ENCODE measurements around the gene TTBK2.

DNA sequence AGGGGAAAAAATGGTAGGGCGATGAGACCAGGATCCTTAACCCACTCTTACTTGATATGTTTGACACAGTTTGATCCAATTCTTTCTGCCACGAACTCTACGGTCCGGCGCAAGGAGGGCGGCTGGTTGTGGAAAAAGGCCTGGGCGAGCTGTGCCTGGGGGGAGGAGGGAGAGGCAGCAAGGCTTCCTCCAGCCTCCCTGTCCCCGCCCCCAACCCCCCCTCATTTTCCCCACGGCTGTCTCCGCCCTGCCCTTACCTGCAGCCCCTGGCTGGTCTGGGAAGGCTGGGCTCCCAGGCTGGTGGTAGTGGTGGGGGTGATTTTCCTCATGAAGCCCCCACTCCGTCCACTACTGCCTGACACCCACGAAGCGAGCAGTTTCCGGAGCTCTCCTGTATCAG, 191.6 kb downstream of the TTBK2 start:
- TF ChIP-seq ELF4 (IDR thresholded peaks at IDR 0.05): no peak
- no peak for TF ChIP-seq SP1 (IDR thresholded peaks at IDR 0.05)

Data from HEK293T (cell line).